ENCODE results near the gene DYSF. TPM values are rescaled to one million over a fixed set of nuclear protein-coding genes. Genes with fewer than 3 reads are reported as not detected.

The DYSF gene
- total RNA-seq, 1 experiment from 2014 or later: 3.8 TPM

DNA sequence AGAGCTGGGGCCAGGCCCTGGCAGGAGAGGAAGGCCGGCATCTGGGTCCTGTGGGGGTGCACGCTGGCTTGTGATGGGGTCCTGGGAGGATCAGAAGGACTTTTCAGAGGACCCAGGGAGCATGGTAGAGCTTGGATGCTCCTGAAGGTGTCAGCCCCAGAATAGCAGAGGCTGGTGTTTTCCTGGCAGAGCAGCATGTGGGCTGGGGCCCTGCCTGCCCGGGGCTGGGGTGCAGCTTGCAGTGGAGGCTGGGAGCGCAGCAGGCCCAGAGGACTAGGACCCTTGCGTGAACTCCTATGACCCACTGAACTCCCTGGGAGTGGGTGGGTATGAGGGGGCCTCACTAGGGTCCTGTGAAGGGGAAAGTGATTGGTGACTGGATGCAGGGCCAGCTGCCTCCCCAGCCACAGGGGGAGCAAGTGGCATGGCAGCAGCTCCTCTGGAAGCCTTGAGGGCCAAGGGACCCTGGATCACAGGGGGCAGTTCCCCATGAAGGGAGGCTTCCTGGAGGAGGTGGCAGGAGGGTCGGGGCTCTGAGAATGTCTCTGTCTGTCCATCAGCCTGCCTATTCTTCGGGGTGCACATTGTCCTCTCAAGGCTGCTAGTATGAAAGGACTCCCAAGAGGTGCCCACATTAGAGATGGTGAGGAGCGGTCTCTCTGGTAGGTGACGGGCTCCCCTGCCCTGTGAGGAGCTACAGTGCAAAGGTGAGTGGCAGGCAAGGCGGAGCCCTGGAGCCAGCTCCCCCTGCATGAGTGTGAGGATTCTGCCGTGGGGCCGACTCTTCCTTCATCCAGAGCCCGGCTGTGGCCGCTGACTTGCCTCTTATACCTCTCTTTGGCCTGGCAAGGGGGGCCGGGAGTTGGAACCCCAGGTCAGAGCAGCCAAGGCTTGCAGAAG is 249.0 kb downstream of the DYSF start:
- in situ Hi-C loops (cut with HindIII; ENCODE audit: low sequenced_read_pairs): no loop called here
- no peak for DNase-seq (ENCODE audit: low spot score)

DNA sequence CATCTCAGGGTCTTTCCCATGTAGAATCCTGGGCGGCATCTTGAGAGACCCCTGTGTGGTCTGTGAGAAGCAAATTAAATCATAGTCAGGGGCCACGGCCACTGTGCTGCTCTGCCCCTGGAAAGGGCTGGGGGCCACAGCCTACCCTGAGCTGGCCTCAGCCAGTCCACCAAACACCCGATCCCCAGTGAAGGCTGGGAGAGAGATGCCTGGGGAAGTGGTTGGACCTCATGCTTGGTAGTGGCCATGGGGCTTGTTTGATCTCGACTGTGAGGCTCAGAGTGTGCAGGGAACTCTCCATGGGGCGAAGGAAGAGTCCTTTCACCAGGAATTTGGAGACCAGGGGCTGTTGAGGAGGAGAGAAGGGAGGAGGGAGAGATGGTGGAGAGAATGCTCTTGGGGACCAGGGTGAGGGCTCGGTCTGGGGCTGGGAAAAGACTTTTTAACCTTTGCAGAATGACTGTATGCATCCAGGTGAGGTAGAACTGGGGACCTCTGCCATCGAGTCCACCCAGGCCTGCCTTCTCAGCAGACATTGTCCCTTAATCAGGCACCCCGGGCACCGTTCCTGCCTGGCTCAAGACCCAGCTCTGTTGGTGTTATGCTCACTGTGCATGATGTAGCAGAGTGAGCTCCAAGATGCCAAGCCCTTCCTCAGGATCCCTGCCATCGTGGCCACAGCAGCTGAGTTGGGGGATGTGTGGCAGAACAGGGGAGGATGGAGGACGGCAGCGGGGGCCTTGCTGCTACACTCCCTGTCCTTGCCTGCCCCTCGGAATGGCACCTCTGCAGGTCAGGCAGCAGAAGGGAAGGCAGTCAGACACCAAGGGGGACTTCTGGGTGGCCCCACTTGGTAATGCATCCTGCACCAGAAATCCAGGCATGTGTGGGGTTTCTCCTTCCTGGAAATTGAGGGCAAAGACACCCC is 249.9 kb downstream of the DYSF start:
- in situ Hi-C loops (cut with HindIII; ENCODE audit: low sequenced_read_pairs): no loop called here
- no peak for DNase-seq (ENCODE audit: low spot score)

DNA sequence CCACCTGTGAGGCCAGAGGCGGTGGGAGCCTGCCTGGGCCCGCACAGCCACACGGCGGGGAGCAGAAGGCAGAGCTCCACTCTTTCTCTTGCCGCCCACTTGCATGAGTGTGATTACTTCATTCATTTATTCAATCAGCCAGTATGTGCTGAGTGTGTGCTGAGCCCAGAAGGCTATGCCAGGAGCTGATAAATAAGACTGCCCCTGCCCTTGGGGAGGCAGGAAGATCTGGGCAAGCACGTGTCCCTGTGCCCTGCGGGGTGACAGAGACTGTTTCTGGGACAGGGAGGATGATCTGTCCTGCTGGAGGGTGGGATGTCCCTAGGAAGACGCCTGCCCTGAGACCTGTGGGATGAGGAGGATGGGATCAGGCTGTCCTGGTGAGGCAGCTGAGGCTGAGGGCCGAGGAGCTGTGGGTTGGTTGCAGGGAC is 250.8 kb downstream of the DYSF start:
- no peak for DNase-seq (ENCODE audit: low spot score)
- in situ Hi-C loops (cut with HindIII; ENCODE audit: low sequenced_read_pairs): no loop called here

DNA sequence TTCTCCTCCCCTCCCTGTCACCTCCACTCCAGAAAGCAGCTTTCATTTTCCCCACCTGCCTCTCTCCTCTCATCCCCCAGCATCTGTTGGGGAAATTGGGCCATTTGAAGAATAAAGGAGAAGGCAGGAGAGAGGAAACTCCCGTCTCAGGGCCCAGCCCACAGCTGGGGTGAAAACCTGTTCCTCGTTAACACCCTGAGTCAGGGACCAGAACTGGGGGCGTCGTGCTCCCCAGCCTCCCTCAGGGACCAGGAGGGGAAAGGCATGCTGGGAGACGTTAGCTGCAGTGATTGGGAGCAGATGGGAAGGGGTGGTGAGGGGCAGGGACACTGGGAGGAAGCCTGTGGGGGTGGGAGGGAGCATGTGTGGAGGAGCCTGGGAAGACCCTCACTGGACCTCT is 251.3 kb downstream of the DYSF start:
- no peak for DNase-seq (ENCODE audit: low spot score)
- in situ Hi-C loops (cut with HindIII; ENCODE audit: low sequenced_read_pairs): no loop called here

- in situ Hi-C loops (cut with HindIII; ENCODE audit: low sequenced_read_pairs): no loop called here
These were observed 252.0 kb downstream of the DYSF start for GRCh38 chr2:71705171-71705960.

GRCh38 chr2:71706121-71706520 is 252.8 kb downstream of the DYSF start:
- in situ Hi-C loops (cut with HindIII; ENCODE audit: low sequenced_read_pairs): no loop called here

More at GRCh38 chr2:71705171-71705960, 252.0 kb downstream of the DYSF start:
- DNase-seq (ENCODE audit: low spot score): no peak

DNA sequence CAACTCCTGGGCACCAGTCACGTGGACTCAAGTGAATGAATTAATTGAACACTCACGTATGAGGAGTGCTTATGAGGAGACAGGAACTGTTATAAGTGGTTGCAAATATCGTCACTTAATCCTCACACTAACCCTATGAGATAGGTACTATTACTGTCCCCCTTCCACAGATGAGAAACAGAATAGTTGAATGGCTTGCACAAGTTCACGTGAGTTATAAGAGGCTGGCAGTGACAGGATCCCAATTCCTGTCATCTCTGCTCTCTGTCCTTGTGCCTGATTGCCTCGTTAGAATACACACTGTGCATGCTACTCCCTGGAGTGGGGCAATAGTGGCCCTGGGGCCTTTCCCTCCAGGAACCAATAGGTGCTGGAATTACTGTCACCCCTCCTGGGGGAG is 253.5 kb downstream of the DYSF start:
- in situ Hi-C loops (cut with HindIII; ENCODE audit: low sequenced_read_pairs): no loop called here
- no peak for DNase-seq (ENCODE audit: low spot score)

More at GRCh38 chr2:71706121-71706520, 252.8 kb downstream of the DYSF start:
- no peak for DNase-seq (ENCODE audit: low spot score)

DNA sequence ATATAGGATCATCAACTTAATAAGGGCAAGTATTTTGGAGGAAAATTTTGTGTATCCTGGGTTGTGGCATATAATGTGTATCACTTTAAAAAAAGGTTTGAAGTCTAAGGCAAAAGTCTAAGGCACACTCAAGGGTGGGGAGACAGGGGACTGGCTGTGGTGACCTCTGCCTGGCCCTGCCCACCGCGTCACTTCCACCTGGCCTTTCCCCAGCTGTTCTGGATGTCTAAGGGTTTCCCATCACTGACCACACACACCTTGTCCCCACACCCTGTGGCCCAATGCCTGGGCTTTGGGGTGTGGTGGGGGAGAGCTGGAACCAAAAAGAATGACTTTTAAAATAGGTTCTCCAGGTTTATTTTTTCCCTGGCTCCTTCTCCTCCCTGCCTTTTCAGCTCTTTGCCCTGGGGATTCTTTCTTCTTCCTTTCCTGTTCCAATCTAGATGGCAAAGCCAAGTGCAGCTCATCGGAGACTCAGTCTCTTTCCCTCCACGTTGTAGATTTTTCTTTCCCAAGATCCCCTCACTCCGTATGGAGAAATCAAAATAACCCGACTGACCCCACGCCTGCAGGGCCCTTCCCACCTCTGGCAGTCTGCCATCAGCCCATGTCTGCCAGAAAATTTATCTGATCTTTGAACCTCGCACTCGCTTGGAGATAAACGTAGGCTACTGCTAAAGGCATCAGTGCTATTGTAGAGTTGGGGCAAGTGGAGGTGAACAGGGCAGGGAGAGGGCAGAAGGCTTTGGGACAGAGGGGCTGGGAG is 257.2 kb downstream of the DYSF start:
- DNase-seq (ENCODE audit: low spot score): no peak
- in situ Hi-C loops (cut with HindIII; ENCODE audit: low sequenced_read_pairs): no loop called here

- DNase-seq (ENCODE audit: low spot score): no peak
- in situ Hi-C loops (cut with HindIII; ENCODE audit: low sequenced_read_pairs): no loop called here
These were observed 257.9 kb downstream of the DYSF start for GRCh38 chr2:71711133-71711855.

GRCh38 chr2:71712158-71712818 is 258.9 kb downstream of the DYSF start:
- no peak for DNase-seq (ENCODE audit: low spot score)
- in situ Hi-C loops (cut with HindIII; ENCODE audit: low sequenced_read_pairs): no loop called here

GRCh38 chr2:71713581-71714580 is 260.5 kb downstream of the DYSF start:
- DNase-seq (ENCODE audit: low spot score): no peak
- in situ Hi-C loops (cut with HindIII; ENCODE audit: low sequenced_read_pairs): no loop called here

- no peak for DNase-seq (ENCODE audit: low spot score)
- in situ Hi-C loops (cut with HindIII; ENCODE audit: low sequenced_read_pairs): no loop called here
These were observed 261.4 kb downstream of the DYSF start for GRCh38 chr2:71714601-71715240.

DNA sequence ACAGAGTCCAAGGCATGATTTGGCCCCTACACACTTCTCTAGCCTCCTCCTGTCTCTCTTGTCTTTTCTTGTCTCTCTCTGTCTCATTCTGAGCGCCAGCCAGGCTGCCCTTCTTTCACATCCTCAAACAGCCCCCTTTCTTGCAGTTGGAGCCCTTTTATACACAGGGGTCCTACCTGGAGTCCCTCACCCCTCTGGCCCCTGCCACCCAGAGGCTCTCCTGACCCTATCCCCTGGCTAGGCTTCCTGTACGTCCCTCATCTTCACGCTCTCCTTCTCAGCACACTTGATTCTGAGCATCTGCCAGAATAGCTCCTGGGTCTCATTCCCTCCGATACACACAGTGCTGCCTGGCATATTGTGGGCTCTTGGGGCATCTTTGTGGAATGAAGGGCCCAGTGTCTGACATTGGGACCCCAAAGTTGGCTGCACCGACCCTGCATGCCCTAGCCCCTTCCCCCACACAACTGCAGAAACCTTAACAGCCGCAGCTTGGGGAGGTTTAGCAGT is 261.9 kb downstream of the DYSF start:
- in situ Hi-C loops (cut with HindIII; ENCODE audit: low sequenced_read_pairs): no loop called here

GRCh38 chr2:71715951-71716696 is 262.8 kb downstream of the DYSF start:
- DNase-seq (ENCODE audit: low spot score): no peak
- in situ Hi-C loops (cut with HindIII; ENCODE audit: low sequenced_read_pairs): no loop called here

More for the DNA sequence above, 261.9 kb downstream of the DYSF start:
- DNase-seq (ENCODE audit: low spot score): no peak

All from G401 (cell line).